Dendritic cell treated with granulocyte-macrophage colony-stimulating factor and Interleukin-4, amounts not matched to agents 40 ng/mL and 50 ng/mL, for 4 days (primary cell): Measurements from ENCODE around the gene EPHB4.

ENCODE experiments used
- H3K27ac Mint-ChIP-seq: one replicate; pipeline ENCODE4 v1.8.0; 2022; ENCODE audit warnings: mild to moderate bottlenecking, mixed read lengths
- H3K27me3 Mint-ChIP-seq: one replicate; pipeline ENCODE4 v1.8.0; 2022; ENCODE audit warnings: mild to moderate bottlenecking, mixed read lengths
- H3K36me3 Mint-ChIP-seq: one replicate; pipeline ENCODE4 v1.8.0; 2022; ENCODE audit warnings: low read depth, mixed read lengths
- H3K4me1 Mint-ChIP-seq: one replicate; pipeline ENCODE4 v1.8.0; 2022; ENCODE audit warnings: low read depth, mixed read lengths
- H3K4me3 Mint-ChIP-seq: one replicate; pipeline ENCODE4 v1.8.0; 2022; ENCODE audit warnings: mild to moderate bottlenecking, moderate library complexity, mixed read lengths
- H3K9me3 Mint-ChIP-seq: one replicate; pipeline ENCODE4 v1.8.0; 2022; ENCODE audit warnings: mixed read lengths
- intact Hi-C: fragments of 100-400 bp; cut with micrococcal nuclease; formaldehyde crosslinking; loops from one replicate; pipeline ENCODE4 v1.15.0; 2022

Gene EPHB4

GRCh38 chr7:100802951-100803350 is 24.4 kb downstream of the EPHB4 start:
- intact Hi-C loops: loop anchor here (5.0 kb wide), 1 partner anchor 34 kb away; no protein-coding TSS in a partner anchor
- peak overlapping the region; percentile 58 for H3K4me3 Mint-ChIP-seq

GRCh38 chr7:100801833-100802568 is 25.3 kb downstream of the EPHB4 start:
- no peaks in the 10 kb centered on the region for H3K36me3 Mint-ChIP-seq
- peak overlapping the region; percentile 88 for H3K27ac Mint-ChIP-seq
- H3K9me3 Mint-ChIP-seq: no peaks in the 10 kb centered on the region
- intact Hi-C loops: loop anchor here (5.0 kb wide), 1 partner anchor 35 kb away; no protein-coding TSS in a partner anchor
- H3K4me1 Mint-ChIP-seq: peaks cover 48% of the 10 kb centered on the region
- H3K4me3 Mint-ChIP-seq: no peak overlapping the region
- H3K27me3 Mint-ChIP-seq: peaks cover 21% of the 10 kb centered on the region

More at GRCh38 chr7:100802951-100803350, 24.4 kb downstream of the EPHB4 start:
- H3K27ac Mint-ChIP-seq: peak overlapping the region; percentile 88
- H3K36me3 Mint-ChIP-seq: no peaks in the 10 kb centered on the region
- peaks cover 21% of the 10 kb centered on the region for H3K27me3 Mint-ChIP-seq
- H3K4me1 Mint-ChIP-seq: peaks cover 48% of the 10 kb centered on the region
- H3K9me3 Mint-ChIP-seq: no peaks in the 10 kb centered on the region

GRCh38 chr7:100799037-100799896 is 28.1 kb downstream of the EPHB4 start:
- intact Hi-C loops: loop anchor here (1.0 kb wide), 1 partner anchor 53 kb away; the partner anchor contains the start of gene SLC12A9
- peaks cover 42% of the 10 kb centered on the region for H3K4me1 Mint-ChIP-seq
- no peaks in the 10 kb centered on the region for H3K9me3 Mint-ChIP-seq
- H3K4me3 Mint-ChIP-seq: no peak overlapping the region
- peak overlapping the region; percentile 54 for H3K27ac Mint-ChIP-seq
- H3K27me3 Mint-ChIP-seq: peaks cover 31% of the 10 kb centered on the region
- H3K36me3 Mint-ChIP-seq: no peaks in the 10 kb centered on the region

- intact Hi-C loops: no loop called here
- H3K4me1 Mint-ChIP-seq: peaks cover 14% of the 10 kb centered on the region
- peaks cover 21% of the 10 kb centered on the region for H3K27me3 Mint-ChIP-seq
- H3K27ac Mint-ChIP-seq: no peak overlapping the region
- H3K9me3 Mint-ChIP-seq: no peaks in the 10 kb centered on the region
- H3K36me3 Mint-ChIP-seq: no peaks in the 10 kb centered on the region
- no peak overlapping the region for H3K4me3 Mint-ChIP-seq
These were observed 32.6 kb downstream of the EPHB4 start for GRCh38 chr7:100794741-100795140.

GRCh38 chr7:100793806-100794660 is 33.3 kb downstream of the EPHB4 start:
- Mint-ChIP-seq H3K4me1 (peaks cover 7% of the 10 kb centered on the region), H3K9me3 (no peaks in the 10 kb centered on the region), H3K4me3 (no peak overlapping the region), H3K36me3 (no peaks in the 10 kb centered on the region), H3K27me3 (peaks cover 21% of the 10 kb centered on the region), H3K27ac (no peak overlapping the region)
- intact Hi-C loops: no loop called here

- intact Hi-C loops: no loop called here
- no peak overlapping the region for H3K27ac Mint-ChIP-seq
- H3K27me3 Mint-ChIP-seq: peaks cover 23% of the 10 kb centered on the region
- no peaks in the 10 kb centered on the region for H3K36me3 Mint-ChIP-seq
- H3K4me1 Mint-ChIP-seq: peaks cover 5% of the 10 kb centered on the region
- H3K4me3 Mint-ChIP-seq: no peak overlapping the region
- H3K9me3 Mint-ChIP-seq: no peaks in the 10 kb centered on the region
These were observed 35.2 kb downstream of the EPHB4 start for GRCh38 chr7:100791881-100792666.

GRCh38 chr7:100789055-100789454 is 38.3 kb downstream of the EPHB4 start:
- intact Hi-C loops: no loop called here
- Mint-ChIP-seq H3K27me3 (peaks cover 29% of the 10 kb centered on the region), H3K4me3 (no peak overlapping the region), H3K27ac (no peak overlapping the region), H3K36me3 (no peaks in the 10 kb centered on the region), H3K9me3 (no peaks in the 10 kb centered on the region), H3K4me1 (peaks cover 5% of the 10 kb centered on the region)

GRCh38 chr7:100786323-100786722 is 41.0 kb downstream of the EPHB4 start:
- no peaks in the 10 kb centered on the region for H3K9me3 Mint-ChIP-seq
- H3K27me3 Mint-ChIP-seq: peaks cover 25% of the 10 kb centered on the region
- no peaks in the 10 kb centered on the region for H3K36me3 Mint-ChIP-seq
- H3K27ac Mint-ChIP-seq: no peak overlapping the region
- H3K4me1 Mint-ChIP-seq: peaks cover 3% of the 10 kb centered on the region
- H3K4me3 Mint-ChIP-seq: no peak overlapping the region
- intact Hi-C loops: no loop called here

- intact Hi-C loops: no loop called here
- peaks cover 28% of the 10 kb centered on the region for H3K27me3 Mint-ChIP-seq
- H3K36me3 Mint-ChIP-seq: no peaks in the 10 kb centered on the region
These were observed 41.4 kb downstream of the EPHB4 start for GRCh38 chr7:100785878-100786277.

GRCh38 chr7:100783804-100784203 is 43.5 kb downstream of the EPHB4 start:
- intact Hi-C loops: no loop called here
- no peaks in the 10 kb centered on the region for H3K9me3 Mint-ChIP-seq
- no peak overlapping the region for H3K4me3 Mint-ChIP-seq
- H3K27ac Mint-ChIP-seq: no peak overlapping the region
- H3K4me1 Mint-ChIP-seq: no peaks in the 10 kb centered on the region
- no peaks in the 10 kb centered on the region for H3K36me3 Mint-ChIP-seq
- H3K27me3 Mint-ChIP-seq: peaks cover 22% of the 10 kb centered on the region

More at GRCh38 chr7:100785878-100786277, 41.4 kb downstream of the EPHB4 start:
- Mint-ChIP-seq H3K27ac (no peak overlapping the region), H3K9me3 (no peaks in the 10 kb centered on the region), H3K4me3 (no peak overlapping the region), H3K4me1 (no peaks in the 10 kb centered on the region)

- Mint-ChIP-seq H3K4me1 (no peaks in the 10 kb centered on the region), H3K36me3 (no peaks in the 10 kb centered on the region), H3K27ac (no peak overlapping the region), H3K27me3 (peaks cover 19% of the 10 kb centered on the region), H3K4me3 (no peak overlapping the region), H3K9me3 (no peaks in the 10 kb centered on the region)
- intact Hi-C loops: no loop called here
These were observed 46.1 kb downstream of the EPHB4 start for GRCh38 chr7:100781255-100781654.

GRCh38 chr7:100779359-100779758 is 48.0 kb downstream of the EPHB4 start:
- H3K4me3 Mint-ChIP-seq: no peak overlapping the region
- peaks cover 15% of the 10 kb centered on the region for H3K27me3 Mint-ChIP-seq
- no peaks in the 10 kb centered on the region for H3K9me3 Mint-ChIP-seq
- no peaks in the 10 kb centered on the region for H3K36me3 Mint-ChIP-seq
- no peak overlapping the region for H3K27ac Mint-ChIP-seq
- intact Hi-C loops: no loop called here
- no peaks in the 10 kb centered on the region for H3K4me1 Mint-ChIP-seq

GRCh38 chr7:100778061-100778621 is 49.2 kb downstream of the EPHB4 start:
- intact Hi-C loops: no loop called here
- no peaks in the 10 kb centered on the region for H3K4me1 Mint-ChIP-seq
- no peak overlapping the region for H3K27ac Mint-ChIP-seq
- no peak overlapping the region for H3K4me3 Mint-ChIP-seq
- H3K36me3 Mint-ChIP-seq: no peaks in the 10 kb centered on the region
- no peaks in the 10 kb centered on the region for H3K9me3 Mint-ChIP-seq
- peaks cover 13% of the 10 kb centered on the region for H3K27me3 Mint-ChIP-seq
